GM19468 (cell line): Measurements from ENCODE around the gene MZB1.
"Not testable (repeated sequence)": the region's sequence is repeated elsewhere in the genome, so short reads cannot be mapped to it uniquely, and the experiment has no call there.

Source experiments
- ATAC-seq: cut with Tn5 transposase; IDR thresholded peaks from one replicate; pipeline ENCODE4 v1.9.1; 2021; ENCODE audit warnings: mild to moderate bottlenecking, moderate library complexity, moderate number of reproducible peaks; ENCODE audit not compliant: unreplicated experiment; ENCODE audit errors: extremely low read depth

MZB1 gene

GRCh38 chr5:139379626-139380449 is 9.9 kb downstream of the MZB1 start:
- no peak for ATAC-seq

- no peak for ATAC-seq
Measured at GRCh38 chr5:139378941-139379361, 10.8 kb downstream of the MZB1 start.

GRCh38 chr5:139378101-139378825 is 11.4 kb downstream of the MZB1 start:
- no peak for ATAC-seq

DNA sequence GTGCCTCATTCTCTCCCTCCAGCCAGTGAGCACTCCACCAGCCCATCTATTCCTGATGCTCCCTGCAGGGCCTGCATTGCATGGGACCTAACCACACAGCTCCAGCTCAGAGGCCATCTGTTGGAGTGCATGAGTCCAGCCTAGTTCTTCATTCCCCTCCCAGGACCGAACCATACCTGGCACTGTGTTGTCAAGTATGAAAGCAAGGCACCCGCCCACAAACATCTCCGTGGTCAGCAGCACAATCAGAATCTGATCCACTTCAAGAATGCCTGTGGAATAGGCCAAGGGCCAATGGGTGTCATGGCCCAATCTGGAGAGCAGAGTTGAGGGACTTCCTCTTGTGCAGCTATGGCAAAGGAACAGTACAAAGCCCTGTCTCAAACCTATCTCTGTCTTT is 12.5 kb downstream of the MZB1 start:
- ATAC-seq = no peak

- ATAC-seq = no peak
Measured at GRCh38 chr5:139376364-139376763, 13.3 kb downstream of the MZB1 start.

- ATAC-seq = no peak
Measured at GRCh38 chr5:139374909-139375308, 14.8 kb downstream of the MZB1 start.

DNA sequence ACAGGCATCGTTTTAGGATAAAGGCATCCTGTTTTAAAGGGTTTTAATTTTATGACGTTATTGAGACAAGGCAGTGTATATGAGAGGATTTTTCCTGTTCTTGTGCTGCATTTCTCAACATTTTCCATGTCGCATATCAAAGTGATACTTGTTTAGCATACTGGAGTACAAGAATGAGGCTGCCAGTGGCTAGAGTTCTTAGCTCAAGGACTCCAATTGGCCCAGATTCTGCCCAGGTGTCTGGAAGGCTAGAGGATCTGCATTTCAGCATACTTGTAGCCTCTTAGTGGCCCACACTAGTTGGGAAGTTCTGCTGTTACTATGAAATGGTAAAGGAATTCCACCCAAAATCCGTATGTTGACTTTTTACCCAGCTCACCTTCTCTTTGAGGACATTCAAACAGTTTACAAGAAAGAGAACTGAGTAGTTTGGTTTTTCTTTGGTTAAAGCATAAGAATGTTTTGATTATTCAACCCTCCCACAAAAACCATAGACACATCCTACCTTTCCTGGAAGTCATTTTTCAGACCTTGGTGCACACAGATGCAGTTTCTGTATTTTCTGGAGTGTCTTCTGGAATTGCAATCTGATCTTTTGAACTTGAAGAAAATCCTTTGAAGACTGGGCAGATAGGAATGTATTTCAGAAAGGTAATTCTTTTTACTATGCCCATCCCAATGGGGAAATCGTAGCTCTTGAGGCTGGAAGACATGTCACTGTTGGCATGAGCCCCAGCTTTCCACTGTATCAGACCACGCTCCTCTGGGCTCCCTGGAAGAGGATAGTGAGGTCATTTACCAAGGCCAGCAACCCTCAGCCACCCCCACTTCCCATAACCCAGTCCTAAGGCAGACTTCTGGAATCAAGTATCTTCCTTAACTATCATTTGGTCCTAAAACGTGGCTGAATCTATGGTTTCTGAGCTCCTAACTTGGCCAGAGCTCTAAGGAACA is 18.0 kb downstream of the MZB1 start:
- ATAC-seq = no peak

- no peak for ATAC-seq
Measured at GRCh38 chr5:139369181-139369580, 20.5 kb downstream of the MZB1 start.

GRCh38 chr5:139368613-139369012 is 21.1 kb downstream of the MZB1 start:
- no peak for ATAC-seq

- ATAC-seq = no peak
Measured at GRCh38 chr5:139364466-139364865, 25.2 kb downstream of the MZB1 start.

DNA sequence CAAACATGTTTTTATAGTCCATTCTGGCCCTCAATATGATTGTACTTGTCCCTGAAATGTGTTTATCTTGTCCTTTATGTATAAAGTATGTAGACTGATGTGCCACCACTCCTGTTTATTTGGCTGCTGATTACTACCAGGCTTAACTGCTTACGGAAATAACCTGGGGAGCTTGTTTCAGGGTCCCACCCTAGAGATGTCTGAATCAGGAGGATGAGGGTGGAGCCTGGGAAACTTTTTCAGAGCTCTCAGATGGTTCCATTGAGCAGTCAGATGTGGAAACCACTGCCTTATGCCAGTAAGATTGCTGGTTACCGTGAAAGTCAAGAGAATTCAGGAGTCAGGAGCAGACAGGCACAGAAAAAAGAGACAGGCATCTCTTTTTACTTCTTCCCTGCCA is 25.8 kb downstream of the MZB1 start:
- no peak for ATAC-seq

- no peak for ATAC-seq
Measured at GRCh38 chr5:139361835-139362429, 27.8 kb downstream of the MZB1 start.

DNA sequence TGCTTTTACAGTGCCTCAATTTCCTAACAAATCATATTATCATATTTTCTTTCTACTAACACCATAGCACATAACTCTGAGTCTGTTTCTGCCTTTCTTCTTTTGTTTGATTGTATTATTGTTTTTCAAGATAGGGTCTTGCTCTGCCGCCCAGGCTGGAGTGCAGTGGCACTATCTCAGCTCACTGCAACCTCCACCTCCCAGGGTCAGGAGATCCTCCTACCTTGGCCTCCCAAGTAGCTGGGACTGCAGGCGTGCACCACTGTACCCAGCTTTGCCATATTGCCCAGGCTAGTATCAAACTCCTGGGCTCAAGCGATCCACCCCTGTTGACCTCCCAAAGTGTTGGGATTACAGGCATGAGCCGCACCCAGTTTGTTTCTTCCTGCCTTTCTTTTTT is 29.3 kb downstream of the MZB1 start:
- ATAC-seq = no peak

- no peak for ATAC-seq
Measured at GRCh38 chr5:139358064-139358463, 31.6 kb downstream of the MZB1 start.

DNA sequence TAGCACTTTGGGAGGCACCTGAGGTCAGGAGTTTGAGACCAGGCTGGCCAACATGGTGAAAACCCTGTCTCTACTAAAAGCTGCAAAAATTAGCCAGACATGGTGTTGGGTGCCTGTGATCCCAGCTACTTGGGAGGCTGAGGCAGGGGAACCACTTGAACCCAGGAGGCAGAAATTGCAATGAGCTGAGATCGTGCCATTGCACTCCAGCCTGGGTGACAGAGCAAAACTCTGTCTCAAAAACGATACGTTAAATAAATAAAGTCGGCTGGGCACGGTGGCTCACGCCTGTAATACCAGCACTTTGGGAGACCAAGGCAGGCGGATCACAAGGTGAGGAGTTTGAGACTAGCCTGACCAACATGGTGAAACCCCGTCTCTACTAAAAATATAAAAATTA is 33.8 kb downstream of the MZB1 start:
- ATAC-seq = not testable (repeated sequence)

DNA sequence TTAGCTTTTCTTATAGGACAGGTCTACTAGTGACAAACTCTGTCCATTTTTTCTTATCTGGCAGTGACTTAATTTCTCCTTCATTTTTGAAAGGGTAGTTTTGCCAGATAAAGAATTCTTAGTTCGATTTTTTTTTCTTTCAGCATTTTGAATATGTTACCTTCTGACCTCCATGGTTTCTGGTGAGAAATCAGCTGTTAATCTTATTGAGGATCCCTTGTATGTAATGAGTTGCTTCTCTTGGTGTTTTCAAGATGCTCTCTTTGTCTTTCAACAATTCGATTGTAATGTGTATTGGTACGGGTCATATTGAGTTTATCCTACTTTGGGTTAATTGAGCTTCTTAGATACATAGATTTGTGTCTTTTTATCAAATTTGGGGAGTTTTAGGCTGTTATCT is 35.5 kb downstream of the MZB1 start:
- no peak for ATAC-seq

- not testable (repeated sequence) for ATAC-seq
Measured at GRCh38 chr5:139347863-139348262, 41.9 kb downstream of the MZB1 start.

DNA sequence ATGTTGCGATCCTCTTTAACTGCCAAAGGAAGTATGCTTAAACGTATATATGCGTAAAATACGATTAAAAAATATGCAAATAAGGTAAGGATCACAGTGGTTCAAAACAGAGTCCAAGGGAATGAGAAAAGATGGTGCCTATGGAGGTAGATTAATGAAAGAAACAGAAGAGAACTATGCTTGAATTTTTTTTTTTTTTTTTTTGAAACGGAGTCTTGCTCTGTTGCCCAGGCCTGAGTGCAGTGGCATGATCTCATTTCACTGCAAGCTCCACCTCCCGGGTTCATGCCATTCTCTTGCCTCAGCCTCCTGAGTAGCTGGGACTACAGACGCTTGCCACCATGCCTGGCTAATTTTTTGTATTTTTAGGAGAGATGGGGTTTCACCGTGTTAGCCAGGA is 44.3 kb downstream of the MZB1 start:
- not testable (repeated sequence) for ATAC-seq

DNA sequence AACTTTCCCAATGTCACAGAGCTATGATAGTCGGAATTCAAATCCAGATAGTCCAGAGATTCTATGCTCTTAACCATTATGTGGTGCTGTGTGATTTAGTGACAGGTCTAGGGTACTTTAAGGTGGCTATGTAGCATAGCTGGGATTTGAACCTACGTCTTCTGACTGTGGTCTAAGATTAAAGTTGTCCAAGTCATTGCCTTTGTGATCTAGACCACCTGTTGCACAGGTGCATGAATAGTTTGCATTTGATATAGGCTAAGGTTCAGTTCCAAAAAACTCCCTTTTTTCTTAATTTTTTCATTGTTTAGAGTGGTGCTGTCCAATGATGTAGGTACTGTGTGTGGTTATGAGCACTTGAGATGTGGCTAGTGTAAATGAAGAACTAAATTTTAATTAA is 45.5 kb downstream of the MZB1 start:
- ATAC-seq = no peak

GRCh38 chr5:139343476-139343875 is 46.2 kb downstream of the MZB1 start:
- no peak for ATAC-seq
